ENCODE measurements around the gene CNP.

DNA sequence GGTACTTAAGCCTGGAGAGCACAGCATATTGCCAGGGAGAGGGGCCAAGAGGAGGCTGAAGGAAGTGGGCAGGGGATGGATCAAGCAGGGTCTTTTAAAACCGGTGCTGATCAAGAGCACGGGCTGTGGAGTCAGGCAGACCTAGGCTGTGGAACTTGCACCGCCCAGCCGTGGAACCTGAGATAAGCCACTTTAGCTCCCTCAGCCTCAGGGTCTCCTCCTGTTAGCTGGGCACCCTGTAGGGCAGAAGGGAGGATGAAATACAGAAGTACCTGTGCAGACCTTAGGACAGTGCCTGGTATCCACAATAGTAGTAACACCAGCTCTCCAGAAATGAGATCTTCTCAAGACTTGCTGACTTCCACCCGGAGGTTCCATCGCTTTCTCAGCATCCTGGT is 26.9 kb upstream of the CNP start:
- TF ChIP-seq POLR2A (IDR thresholded peaks at IDR 0.05): no peak
- TF ChIP-seq, protein P1, sequence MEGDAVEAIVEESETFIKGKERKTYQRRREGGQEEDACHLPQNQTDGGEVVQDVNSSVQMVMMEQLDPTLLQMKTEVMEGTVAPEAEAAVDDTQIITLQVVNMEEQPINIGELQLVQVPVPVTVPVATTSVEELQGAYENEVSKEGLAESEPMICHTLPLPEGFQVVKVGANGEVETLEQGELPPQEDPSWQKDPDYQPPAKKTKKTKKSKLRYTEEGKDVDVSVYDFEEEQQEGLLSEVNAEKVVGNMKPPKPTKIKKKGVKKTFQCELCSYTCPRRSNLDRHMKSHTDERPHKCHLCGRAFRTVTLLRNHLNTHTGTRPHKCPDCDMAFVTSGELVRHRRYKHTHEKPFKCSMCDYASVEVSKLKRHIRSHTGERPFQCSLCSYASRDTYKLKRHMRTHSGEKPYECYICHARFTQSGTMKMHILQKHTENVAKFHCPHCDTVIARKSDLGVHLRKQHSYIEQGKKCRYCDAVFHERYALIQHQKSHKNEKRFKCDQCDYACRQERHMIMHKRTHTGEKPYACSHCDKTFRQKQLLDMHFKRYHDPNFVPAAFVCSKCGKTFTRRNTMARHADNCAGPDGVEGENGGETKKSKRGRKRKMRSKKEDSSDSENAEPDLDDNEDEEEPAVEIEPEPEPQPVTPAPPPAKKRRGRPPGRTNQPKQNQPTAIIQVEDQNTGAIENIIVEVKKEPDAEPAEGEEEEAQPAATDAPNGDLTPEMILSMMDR (IDR thresholded peaks at IDR 0.05): no peak
